MCF 10A (cell line): ENCODE results near the gene ANK2. TPM values are rescaled to one million over a fixed set of nuclear protein-coding genes. Genes with fewer than 3 reads are reported as not detected.

Experiments
- BruUV-seq: library from RNA; stranded (reverse); fragments of 400-500 nt; replicated peaks from 2 replicates; lab custom pipeline; 2021; lab: Mats Ljungman, UMichigan
- CTCF ChIA-PET: fragments of 300-600 bp; sonication (Branson Sonifier 250); formaldehyde crosslinking; extraction: SDS; loops from one replicate; lab custom pipeline; 2021; ENCODE audit warnings: antibody characterized with exemption, inconsistent platforms; lab: Yijun Ruan, JAX
- POLR2A ChIA-PET: fragments of 300-600, 350-650 bp; sonication (Branson Sonifier 250); formaldehyde crosslinking; extraction: SDS; loops from one replicate; lab custom pipeline; 2020; ENCODE audit warnings: antibody characterized with exemption, inconsistent platforms; lab: Yijun Ruan, JAX
- DNase-seq: peaks from one replicate; pipeline ENCODE4 v3.0.0-alpha.2; 2018; ENCODE audit not compliant: unreplicated experiment
- H3K27ac Mint-ChIP-seq: one replicate; pipeline ENCODE4 v1.8.0; 2022; ENCODE audit warnings: mild to moderate bottlenecking, low read depth, mixed read lengths; ENCODE audit not compliant: unreplicated experiment
- H3K27me3 Mint-ChIP-seq: one replicate; pipeline ENCODE4 v1.8.0; 2022; ENCODE audit warnings: mixed read lengths; ENCODE audit not compliant: insufficient read depth, unreplicated experiment
- H3K36me3 Mint-ChIP-seq: one replicate; pipeline ENCODE4 v1.8.0; 2022; ENCODE audit warnings: mild to moderate bottlenecking, moderate library complexity, mixed read lengths; ENCODE audit not compliant: insufficient read depth, unreplicated experiment
- H3K4me1 Mint-ChIP-seq: one replicate; pipeline ENCODE4 v1.8.0; 2022; ENCODE audit warnings: mixed read lengths; ENCODE audit not compliant: insufficient read depth, unreplicated experiment
- H3K4me3 Mint-ChIP-seq: one replicate; pipeline ENCODE4 v1.8.0; 2022; ENCODE audit warnings: mild to moderate bottlenecking, moderate library complexity, mixed read lengths; ENCODE audit not compliant: unreplicated experiment
- H3K9me3 Mint-ChIP-seq: one replicate; pipeline ENCODE4 v1.8.0; 2022; ENCODE audit warnings: mixed read lengths; ENCODE audit not compliant: unreplicated experiment
- intact Hi-C: fragments of 100-400 bp; cut with micrococcal nuclease; formaldehyde crosslinking; loops from 2 replicates; pipeline ENCODE4 v1.14.1; 2022
- total RNA-seq: library from RNA; stranded (reverse); gene quantifications from 2 replicates; pipeline ENCODE4 v1.2.3, GENCODE V29; 2022
- TF ChIP-seq, protein P1 (sequence below): fragments of 200-600 bp; IDR thresholded peaks from one replicate; pipeline ENCODE4 v1.8.0; 2022; ENCODE audit warnings: antibody characterized with exemption, mild to moderate bottlenecking; ENCODE audit not compliant: unreplicated experiment

The ANK2 gene
- total RNA-seq, 1 experiment from 2014 or later, result 37.4 TPM

DNA sequence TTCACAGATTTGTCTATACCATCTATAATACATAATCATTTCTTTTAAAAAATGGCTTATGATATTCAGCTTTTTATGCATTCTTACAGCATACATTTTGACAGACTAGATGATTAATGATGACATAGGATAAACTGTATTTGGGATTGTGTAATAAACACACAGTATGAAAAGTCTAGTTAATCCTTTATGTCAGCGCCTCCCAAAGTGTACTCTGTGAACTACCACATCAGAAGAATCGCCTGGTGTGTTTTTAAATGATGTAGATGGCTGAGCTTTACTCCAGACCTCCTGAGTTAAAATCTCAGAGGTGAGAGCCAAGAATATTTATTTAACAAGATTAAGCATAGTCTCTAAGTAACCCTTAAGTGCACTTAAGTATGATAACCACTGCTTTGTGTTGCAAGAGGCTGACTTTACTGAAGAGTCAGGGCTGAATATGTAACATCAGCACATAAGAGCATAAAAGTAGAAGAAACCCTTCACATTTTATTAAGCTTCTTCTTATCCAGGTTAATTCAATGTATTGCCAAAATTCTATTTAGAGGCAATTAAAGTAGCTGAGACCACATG is 104.2 kb downstream of the ANK2 start:
- Mint-ChIP-seq H3K4me3 (no peak overlapping the region), H3K27ac (no peak overlapping the region), H3K9me3 (no peaks in the 10 kb centered on the region), H3K4me1 (no peaks in the 10 kb centered on the region), H3K27me3 (no peaks in the 10 kb centered on the region), H3K36me3 (no peaks in the 10 kb centered on the region)
- CTCF ChIA-PET, result interaction anchor here (0.5 to 2.2 kb wide), 6 partner anchors 11 to 731 kb away, joined by 3 to 8 read pairs (median 3); no protein-coding TSS in a partner anchor
- intact Hi-C loops, result loop anchor here (2.0 to 10.0 kb wide), 2 partner anchors 47 to 519 kb away; partner anchors contain the start of genes LARP7 and ZGRF1
- POLR2A ChIA-PET, result interaction anchor here (0.7 kb wide), 2 partner anchors 27 to 48 kb away, joined by 3 to 4 read pairs; no protein-coding TSS in a partner anchor
- TF ChIP-seq, protein P1, sequence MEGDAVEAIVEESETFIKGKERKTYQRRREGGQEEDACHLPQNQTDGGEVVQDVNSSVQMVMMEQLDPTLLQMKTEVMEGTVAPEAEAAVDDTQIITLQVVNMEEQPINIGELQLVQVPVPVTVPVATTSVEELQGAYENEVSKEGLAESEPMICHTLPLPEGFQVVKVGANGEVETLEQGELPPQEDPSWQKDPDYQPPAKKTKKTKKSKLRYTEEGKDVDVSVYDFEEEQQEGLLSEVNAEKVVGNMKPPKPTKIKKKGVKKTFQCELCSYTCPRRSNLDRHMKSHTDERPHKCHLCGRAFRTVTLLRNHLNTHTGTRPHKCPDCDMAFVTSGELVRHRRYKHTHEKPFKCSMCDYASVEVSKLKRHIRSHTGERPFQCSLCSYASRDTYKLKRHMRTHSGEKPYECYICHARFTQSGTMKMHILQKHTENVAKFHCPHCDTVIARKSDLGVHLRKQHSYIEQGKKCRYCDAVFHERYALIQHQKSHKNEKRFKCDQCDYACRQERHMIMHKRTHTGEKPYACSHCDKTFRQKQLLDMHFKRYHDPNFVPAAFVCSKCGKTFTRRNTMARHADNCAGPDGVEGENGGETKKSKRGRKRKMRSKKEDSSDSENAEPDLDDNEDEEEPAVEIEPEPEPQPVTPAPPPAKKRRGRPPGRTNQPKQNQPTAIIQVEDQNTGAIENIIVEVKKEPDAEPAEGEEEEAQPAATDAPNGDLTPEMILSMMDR, result no peak
- peak; percentile 70 for DNase-seq
- no TSS peak for BruUV-seq

GRCh38 chr4:113154281-113154680 is 104.8 kb downstream of the ANK2 start:
- intact Hi-C loops, result loop anchor here (10.0 kb wide), 1 partner anchor 519 kb away; the partner anchor contains the start of genes LARP7 and ZGRF1
- Mint-ChIP-seq H3K36me3 (no peaks in the 10 kb centered on the region), H3K4me3 (no peak overlapping the region), H3K27ac (no peak overlapping the region), H3K4me1 (no peaks in the 10 kb centered on the region), H3K9me3 (no peaks in the 10 kb centered on the region), H3K27me3 (no peaks in the 10 kb centered on the region)
- BruUV-seq, result no TSS peak
- ChIA-PET CTCF (interaction anchor here (0.5 to 2.2 kb wide), 5 partner anchors 11 to 326 kb away, joined by 3 to 8 read pairs (median 3); no protein-coding TSS in a partner anchor), POLR2A (no interaction called here)
- TF ChIP-seq, protein P1, result no peak
- DNase-seq, result no peak

GRCh38 chr4:113157086-113157857 is 107.8 kb downstream of the ANK2 start:
- no peak for DNase-seq
- intact Hi-C loops, result loop anchor here (10.0 kb wide), 1 partner anchor 522 kb away; the partner anchor contains the start of genes LARP7 and ZGRF1
- ChIA-PET POLR2A (interaction anchor here (0.6 to 0.7 kb wide), 2 partner anchors 25 to 1553 kb away, joined by 3 read pairs; no protein-coding TSS in a partner anchor), CTCF (interaction anchor here (1.2 kb wide), 1 partner anchor 60 kb away, joined by 3 read pairs; no protein-coding TSS in a partner anchor)
- H3K27ac Mint-ChIP-seq, result no peak overlapping the region
- H3K4me3 Mint-ChIP-seq, result no peak overlapping the region
- H3K36me3 Mint-ChIP-seq, result no peaks in the 10 kb centered on the region
- BruUV-seq, result no TSS peak
- H3K4me1 Mint-ChIP-seq, result peaks cover 21% of the 10 kb centered on the region
- TF ChIP-seq, protein P1, result no peak
- no peaks in the 10 kb centered on the region for H3K27me3 Mint-ChIP-seq
- no peaks in the 10 kb centered on the region for H3K9me3 Mint-ChIP-seq
